ENCODE data around the gene METAP1. TPM values are rescaled to one million over a fixed set of nuclear protein-coding genes. Genes with fewer than 3 reads are reported as not detected.
A peak's percentile ranks its signal among the peaks of the same experiment; 100 is the strongest.
"Not testable (repeated sequence)": the region's sequence is repeated elsewhere in the genome, so short reads cannot be mapped to it uniquely, and the experiment has no call there.

METAP1 gene
- total and polyA plus RNA-seq, 2 experiments from 2014 or later = 64.1 to 122 TPM

DNA sequence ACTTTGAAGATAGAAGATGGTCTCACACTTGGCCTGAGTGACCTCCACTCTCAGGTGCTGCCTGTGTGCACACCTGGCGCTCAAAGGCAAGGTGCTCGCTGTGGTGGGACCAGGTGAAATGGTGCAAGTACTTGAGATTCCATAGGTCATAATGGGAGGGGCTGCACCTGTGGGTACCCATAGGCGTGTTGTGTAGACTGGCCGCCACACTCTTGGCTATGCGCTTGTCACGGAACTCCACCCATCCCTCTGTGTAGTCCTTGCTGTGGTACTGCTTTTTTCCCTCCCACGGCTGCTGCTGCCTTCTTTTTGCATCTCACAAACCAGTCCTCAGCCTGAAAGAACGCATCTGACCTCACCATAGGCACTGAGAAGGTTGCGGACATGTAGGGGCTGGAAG is 27.0 kb downstream of the METAP1 start:
- H3K36me3 Mint-ChIP-seq (ENCODE audit: low read depth) = peaks cover 60% of the 10 kb centered on the region
- ATAC-seq = no peak; the same call in 2 of the 3 replicates
- Histone ChIP-seq H3K36me3 (ENCODE audit: insufficient read depth) (0 out of 2 replicates have a peak, but pooled peaks cover 20% of the 10 kb centered on the region), H4K20me1 (replicated peaks; ENCODE audit: insufficient read depth) (peaks cover 39% of the 10 kb centered on the region), H3K79me2 (replicated peaks; ENCODE audit: insufficient read depth) (peaks cover 100% of the 10 kb centered on the region), H3K9me2 (ENCODE audit: insufficient read depth) (peaks cover 3% of the 10 kb centered on the region; the same call in 1 of the 2 replicates), H2AFZ (no peak overlapping the region), H3K4me3 (no peak overlapping the region), H3F3A (replicated peaks; ENCODE audit: low read depth) (no peaks in the 10 kb centered on the region), H3K4me2 (no peak overlapping the region), H3K4me1 (ENCODE audit: insufficient read depth) (peaks cover 41% of the 10 kb centered on the region), H3K27ac (ENCODE audit: low read depth) (no peak overlapping the region), H3K27me3 (ENCODE audit: insufficient read depth) (no peaks in the 10 kb centered on the region)
- no peaks in the 10 kb centered on the region for H3K27me3 Mint-ChIP-seq (ENCODE audit: insufficient read depth, low read depth, poor library complexity)
- peaks cover 39% of the 10 kb centered on the region for H3K9me3 Mint-ChIP-seq
- TF ChIP-seq NANOG (IDR thresholded peaks at IDR 0.05; ENCODE audit: borderline replicate concordance) (no peak), EZH2phosphoT487 (IDR thresholded peaks at IDR 0.05; ENCODE audit: unreplicated experiment) (no peak), CTCF (conservative IDR thresholded peaks at IDR 0.05; ENCODE audit: low read depth in 2 of 2) (no peak), ZNF114 (CRISPR knock-in tag; IDR thresholded peaks at IDR 0.05) (no peak)
- TF ChIP-seq, protein P1, sequence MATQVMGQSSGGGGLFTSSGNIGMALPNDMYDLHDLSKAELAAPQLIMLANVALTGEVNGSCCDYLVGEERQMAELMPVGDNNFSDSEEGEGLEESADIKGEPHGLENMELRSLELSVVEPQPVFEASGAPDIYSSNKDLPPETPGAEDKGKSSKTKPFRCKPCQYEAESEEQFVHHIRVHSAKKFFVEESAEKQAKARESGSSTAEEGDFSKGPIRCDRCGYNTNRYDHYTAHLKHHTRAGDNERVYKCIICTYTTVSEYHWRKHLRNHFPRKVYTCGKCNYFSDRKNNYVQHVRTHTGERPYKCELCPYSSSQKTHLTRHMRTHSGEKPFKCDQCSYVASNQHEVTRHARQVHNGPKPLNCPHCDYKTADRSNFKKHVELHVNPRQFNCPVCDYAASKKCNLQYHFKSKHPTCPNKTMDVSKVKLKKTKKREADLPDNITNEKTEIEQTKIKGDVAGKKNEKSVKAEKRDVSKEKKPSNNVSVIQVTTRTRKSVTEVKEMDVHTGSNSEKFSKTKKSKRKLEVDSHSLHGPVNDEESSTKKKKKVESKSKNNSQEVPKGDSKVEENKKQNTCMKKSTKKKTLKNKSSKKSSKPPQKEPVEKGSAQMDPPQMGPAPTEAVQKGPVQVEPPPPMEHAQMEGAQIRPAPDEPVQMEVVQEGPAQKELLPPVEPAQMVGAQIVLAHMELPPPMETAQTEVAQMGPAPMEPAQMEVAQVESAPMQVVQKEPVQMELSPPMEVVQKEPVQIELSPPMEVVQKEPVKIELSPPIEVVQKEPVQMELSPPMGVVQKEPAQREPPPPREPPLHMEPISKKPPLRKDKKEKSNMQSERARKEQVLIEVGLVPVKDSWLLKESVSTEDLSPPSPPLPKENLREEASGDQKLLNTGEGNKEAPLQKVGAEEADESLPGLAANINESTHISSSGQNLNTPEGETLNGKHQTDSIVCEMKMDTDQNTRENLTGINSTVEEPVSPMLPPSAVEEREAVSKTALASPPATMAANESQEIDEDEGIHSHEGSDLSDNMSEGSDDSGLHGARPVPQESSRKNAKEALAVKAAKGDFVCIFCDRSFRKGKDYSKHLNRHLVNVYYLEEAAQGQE (IDR thresholded peaks at IDR 0.05; ENCODE audit: unreplicated experiment) = no peak
- H3K4me1 Mint-ChIP-seq = peaks cover 45% of the 10 kb centered on the region
- DNase-seq (ENCODE audit: low spot score) = no peak
- no peak overlapping the region for H3K27ac Mint-ChIP-seq
- no peak overlapping the region for H3K4me3 Mint-ChIP-seq

DNA sequence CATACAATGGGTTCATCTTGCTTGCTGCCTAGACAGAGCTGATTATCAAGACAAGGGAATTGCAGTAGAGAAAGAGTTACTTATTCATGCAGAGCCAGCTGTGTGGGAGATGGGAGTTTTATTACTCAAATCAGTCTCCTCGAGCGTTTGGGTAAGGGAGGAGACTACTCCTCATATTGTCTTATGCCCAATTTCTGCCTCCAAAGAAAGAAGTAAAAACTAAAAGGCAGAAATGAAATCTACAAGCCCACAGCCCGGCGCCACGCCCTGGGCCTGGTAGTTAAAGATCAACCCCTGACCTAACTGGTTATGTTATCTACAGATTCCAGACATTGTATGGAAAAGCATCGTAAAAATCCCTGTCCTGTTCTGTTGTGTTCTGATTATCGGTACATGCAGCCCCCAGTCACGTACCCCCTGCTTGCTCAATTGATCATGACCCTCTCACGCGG is 28.3 kb downstream of the METAP1 start:
- H3K27ac Mint-ChIP-seq = peak overlapping the region; percentile 39
- peaks cover 100% of the 10 kb centered on the region for H3K79me2 ChIP-seq (replicated peaks; ENCODE audit: insufficient read depth)
- H3K4me3 Mint-ChIP-seq = peak overlapping the region; percentile 1; the same call in 1 of the 3 replicates

More for the DNA sequence above, 28.3 kb downstream of the METAP1 start:
- H3K4me3 ChIP-seq = peak overlapping the region; percentile 16; the same call in 1 of the 2 replicates
- H3K9me3 Mint-ChIP-seq = peaks cover 38% of the 10 kb centered on the region
- not testable (repeated sequence) for H3K9me2 ChIP-seq (ENCODE audit: insufficient read depth); H3K27me3 Mint-ChIP-seq (ENCODE audit: insufficient read depth, low read depth, poor library complexity); DNase-seq (ENCODE audit: low spot score); ATAC-seq; H3F3A ChIP-seq (replicated peaks; ENCODE audit: low read depth); H3K27me3 ChIP-seq (ENCODE audit: insufficient read depth); H2AFZ ChIP-seq
- H3K36me3 ChIP-seq (ENCODE audit: insufficient read depth) = 0 out of 2 replicates have a peak, but pooled peaks cover 20% of the 10 kb centered on the region
- peak overlapping the region; percentile 39; the same call in 1 of the 2 replicates for H3K27ac ChIP-seq (ENCODE audit: low read depth)
- peaks cover 49% of the 10 kb centered on the region for H3K4me1 Mint-ChIP-seq
- H4K20me1 ChIP-seq (replicated peaks; ENCODE audit: insufficient read depth) = peaks cover 35% of the 10 kb centered on the region
- peaks cover 48% of the 10 kb centered on the region for H3K36me3 Mint-ChIP-seq (ENCODE audit: low read depth)
- peaks cover 41% of the 10 kb centered on the region for H3K4me1 ChIP-seq (ENCODE audit: insufficient read depth)
- peak overlapping the region; percentile 69 for H3K4me2 ChIP-seq

Measured in GM23338 (cell line).